ENCODE results near the gene FOXP1. TPM values are rescaled to one million over a fixed set of nuclear protein-coding genes. Genes with fewer than 3 reads are reported as not detected.

The FOXP1 gene
- total and polyA plus RNA-seq, 2 of the 13 experiments (the other 11 are each of a cell fraction or from before 2014, with no cell fraction given) = 40.4 to 59.0 TPM

DNA sequence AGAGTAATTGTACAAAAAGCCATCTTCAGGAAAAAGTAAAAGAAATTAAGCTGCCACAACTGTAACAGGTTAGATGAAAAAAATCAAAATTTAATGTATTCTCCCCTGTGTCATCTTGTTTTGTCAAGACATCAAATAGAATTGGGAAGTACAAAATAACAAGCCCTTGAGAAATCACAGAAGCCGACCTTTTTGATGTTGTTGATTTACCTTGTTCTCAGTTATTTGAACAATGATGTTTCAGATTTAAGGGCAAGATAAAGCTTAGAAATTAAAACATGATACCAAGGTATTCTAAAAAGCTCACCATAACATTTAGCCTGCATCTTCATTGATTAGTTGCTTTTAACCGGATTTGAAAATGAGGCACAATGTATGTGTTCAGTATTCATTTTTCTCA is 523.0 kb downstream of the FOXP1 start (continued):
- TF ChIP-seq, protein P1, sequence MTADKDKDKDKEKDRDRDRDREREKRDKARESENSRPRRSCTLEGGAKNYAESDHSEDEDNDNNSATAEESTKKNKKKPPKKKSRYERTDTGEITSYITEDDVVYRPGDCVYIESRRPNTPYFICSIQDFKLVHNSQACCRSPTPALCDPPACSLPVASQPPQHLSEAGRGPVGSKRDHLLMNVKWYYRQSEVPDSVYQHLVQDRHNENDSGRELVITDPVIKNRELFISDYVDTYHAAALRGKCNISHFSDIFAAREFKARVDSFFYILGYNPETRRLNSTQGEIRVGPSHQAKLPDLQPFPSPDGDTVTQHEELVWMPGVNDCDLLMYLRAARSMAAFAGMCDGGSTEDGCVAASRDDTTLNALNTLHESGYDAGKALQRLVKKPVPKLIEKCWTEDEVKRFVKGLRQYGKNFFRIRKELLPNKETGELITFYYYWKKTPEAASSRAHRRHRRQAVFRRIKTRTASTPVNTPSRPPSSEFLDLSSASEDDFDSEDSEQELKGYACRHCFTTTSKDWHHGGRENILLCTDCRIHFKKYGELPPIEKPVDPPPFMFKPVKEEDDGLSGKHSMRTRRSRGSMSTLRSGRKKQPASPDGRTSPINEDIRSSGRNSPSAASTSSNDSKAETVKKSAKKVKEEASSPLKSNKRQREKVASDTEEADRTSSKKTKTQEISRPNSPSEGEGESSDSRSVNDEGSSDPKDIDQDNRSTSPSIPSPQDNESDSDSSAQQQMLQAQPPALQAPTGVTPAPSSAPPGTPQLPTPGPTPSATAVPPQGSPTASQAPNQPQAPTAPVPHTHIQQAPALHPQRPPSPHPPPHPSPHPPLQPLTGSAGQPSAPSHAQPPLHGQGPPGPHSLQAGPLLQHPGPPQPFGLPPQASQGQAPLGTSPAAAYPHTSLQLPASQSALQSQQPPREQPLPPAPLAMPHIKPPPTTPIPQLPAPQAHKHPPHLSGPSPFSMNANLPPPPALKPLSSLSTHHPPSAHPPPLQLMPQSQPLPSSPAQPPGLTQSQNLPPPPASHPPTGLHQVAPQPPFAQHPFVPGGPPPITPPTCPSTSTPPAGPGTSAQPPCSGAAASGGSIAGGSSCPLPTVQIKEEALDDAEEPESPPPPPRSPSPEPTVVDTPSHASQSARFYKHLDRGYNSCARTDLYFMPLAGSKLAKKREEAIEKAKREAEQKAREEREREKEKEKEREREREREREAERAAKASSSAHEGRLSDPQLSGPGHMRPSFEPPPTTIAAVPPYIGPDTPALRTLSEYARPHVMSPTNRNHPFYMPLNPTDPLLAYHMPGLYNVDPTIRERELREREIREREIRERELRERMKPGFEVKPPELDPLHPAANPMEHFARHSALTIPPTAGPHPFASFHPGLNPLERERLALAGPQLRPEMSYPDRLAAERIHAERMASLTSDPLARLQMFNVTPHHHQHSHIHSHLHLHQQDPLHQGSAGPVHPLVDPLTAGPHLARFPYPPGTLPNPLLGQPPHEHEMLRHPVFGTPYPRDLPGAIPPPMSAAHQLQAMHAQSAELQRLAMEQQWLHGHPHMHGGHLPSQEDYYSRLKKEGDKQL (CRISPR knock-in tag; IDR thresholded peaks at IDR 0.05; ENCODE audit: low read depth) = peak; percentile 84
- TF ChIP-seq, protein P2, sequence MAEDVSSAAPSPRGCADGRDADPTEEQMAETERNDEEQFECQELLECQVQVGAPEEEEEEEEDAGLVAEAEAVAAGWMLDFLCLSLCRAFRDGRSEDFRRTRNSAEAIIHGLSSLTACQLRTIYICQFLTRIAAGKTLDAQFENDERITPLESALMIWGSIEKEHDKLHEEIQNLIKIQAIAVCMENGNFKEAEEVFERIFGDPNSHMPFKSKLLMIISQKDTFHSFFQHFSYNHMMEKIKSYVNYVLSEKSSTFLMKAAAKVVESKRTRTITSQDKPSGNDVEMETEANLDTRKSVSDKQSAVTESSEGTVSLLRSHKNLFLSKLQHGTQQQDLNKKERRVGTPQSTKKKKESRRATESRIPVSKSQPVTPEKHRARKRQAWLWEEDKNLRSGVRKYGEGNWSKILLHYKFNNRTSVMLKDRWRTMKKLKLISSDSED (CRISPR knock-in tag; IDR thresholded peaks at IDR 0.05) = no peak
- TF ChIP-seq PHB2 (IDR thresholded peaks at IDR 0.05; ENCODE audit: partially characterized antibody) (no peak), ZNF883 (CRISPR knock-in tag; IDR thresholded peaks at IDR 0.05; ENCODE audit: not compliant biosample characterization) (no peak), REL (CRISPR knock-in tag; conservative IDR thresholded peaks at IDR 0.05) (no peak), POLR2AphosphoS5 (IDR thresholded peaks at IDR 0.05; ENCODE audit: low read depth, low read length) (no peak), CEBPB (IDR thresholded peaks at IDR 0.05; ENCODE audit: borderline replicate concordance, low read depth, low read length) (0 out of 2 replicates have a peak, but pooled peaks have one; percentile 1)
- TF ChIP-seq, protein P3, sequence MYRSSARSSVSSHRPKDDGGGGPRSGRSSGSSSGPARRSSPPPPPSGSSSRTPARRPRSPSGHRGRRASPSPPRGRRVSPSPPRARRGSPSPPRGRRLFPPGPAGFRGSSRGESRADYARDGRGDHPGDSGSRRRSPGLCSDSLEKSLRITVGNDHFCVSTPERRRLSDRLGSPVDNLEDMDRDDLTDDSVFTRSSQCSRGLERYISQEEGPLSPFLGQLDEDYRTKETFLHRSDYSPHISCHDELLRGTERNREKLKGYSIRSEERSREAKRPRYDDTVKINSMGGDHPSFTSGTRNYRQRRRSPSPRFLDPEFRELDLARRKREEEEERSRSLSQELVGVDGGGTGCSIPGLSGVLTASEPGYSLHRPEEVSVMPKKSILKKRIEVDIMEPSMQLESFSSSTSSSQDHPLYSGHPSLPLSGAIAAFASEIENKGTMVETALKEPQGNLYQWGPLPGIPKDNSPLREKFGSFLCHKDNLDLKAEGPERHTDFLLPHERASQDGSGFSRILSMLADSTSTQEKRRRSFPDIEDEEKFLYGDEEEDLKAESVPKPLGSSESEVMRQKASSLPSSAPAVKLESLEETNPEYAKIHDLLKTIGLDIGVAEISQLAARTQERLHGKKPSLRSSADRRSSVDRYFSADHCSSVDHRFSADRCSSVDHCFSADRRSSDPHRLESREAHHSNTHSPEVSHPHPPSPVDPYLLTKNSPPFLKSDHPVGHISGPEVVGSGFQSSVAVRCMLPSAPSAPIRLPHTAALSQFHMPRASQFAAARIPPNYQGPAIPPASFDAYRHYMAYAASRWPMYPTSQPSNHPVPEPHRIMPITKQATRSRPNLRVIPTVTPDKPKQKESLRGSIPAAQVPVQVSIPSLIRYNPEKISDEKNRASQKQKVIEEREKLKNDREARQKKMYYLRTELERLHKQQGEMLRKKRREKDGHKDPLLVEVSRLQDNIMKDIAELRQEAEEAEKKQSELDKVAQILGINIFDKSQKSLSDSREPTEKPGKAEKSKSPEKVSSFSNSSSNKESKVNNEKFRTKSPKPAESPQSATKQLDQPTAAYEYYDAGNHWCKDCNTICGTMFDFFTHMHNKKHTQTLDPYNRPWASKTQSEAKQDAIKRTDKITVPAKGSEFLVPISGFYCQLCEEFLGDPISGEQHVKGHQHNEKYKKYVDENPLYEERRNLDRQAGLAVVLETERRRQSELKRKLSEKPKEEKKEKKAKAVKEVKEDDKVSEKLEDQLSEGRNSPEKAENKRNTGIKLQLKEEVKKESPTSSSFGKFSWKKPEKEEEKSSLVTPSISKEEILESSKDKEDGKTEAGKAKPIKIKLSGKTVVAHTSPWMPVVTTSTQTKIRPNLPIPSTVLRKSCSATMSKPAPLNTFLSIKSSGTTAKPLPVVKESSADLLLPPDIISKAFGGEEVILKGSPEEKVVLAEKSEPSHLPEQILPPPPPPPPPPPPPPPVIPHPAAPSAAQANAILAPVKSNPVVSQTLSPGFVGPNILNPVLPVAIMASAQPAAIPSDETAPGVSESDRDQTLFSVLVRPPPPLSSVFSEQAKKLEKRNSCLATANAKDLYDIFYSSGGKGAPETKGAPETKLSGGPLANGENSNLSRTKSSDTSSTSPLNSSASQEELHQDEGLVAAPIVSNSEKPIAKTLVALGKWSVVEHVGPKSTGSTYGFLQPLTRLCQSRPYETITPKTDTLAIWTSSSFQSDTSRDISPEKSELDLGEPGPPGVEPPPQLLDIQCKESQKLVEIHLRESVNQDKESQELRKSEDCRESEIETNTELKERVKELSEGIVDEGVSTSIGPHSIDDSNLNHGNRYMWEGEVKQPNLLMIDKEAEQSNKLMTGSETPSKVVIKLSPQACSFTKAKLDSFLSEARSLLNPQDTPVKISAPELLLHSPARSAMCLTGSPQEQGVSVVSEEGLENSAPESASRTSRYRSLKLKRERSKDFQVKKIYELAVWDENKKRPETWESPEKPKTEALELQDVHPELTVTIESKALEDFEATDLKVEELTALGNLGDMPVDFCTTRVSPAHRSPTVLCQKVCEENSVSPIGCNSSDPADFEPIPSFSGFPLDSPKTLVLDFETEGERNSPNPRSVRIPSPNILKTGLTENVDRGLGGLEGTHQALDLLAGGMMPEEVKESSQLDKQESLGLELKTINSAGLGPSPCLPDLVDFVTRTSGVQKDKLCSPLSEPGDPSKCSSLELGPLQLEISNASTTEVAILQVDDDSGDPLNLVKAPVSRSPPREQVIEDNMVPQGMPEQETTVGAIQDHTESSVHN (CRISPR knock-in tag; IDR thresholded peaks at IDR 0.05) = no peak
- TF ChIP-seq, protein P4, sequence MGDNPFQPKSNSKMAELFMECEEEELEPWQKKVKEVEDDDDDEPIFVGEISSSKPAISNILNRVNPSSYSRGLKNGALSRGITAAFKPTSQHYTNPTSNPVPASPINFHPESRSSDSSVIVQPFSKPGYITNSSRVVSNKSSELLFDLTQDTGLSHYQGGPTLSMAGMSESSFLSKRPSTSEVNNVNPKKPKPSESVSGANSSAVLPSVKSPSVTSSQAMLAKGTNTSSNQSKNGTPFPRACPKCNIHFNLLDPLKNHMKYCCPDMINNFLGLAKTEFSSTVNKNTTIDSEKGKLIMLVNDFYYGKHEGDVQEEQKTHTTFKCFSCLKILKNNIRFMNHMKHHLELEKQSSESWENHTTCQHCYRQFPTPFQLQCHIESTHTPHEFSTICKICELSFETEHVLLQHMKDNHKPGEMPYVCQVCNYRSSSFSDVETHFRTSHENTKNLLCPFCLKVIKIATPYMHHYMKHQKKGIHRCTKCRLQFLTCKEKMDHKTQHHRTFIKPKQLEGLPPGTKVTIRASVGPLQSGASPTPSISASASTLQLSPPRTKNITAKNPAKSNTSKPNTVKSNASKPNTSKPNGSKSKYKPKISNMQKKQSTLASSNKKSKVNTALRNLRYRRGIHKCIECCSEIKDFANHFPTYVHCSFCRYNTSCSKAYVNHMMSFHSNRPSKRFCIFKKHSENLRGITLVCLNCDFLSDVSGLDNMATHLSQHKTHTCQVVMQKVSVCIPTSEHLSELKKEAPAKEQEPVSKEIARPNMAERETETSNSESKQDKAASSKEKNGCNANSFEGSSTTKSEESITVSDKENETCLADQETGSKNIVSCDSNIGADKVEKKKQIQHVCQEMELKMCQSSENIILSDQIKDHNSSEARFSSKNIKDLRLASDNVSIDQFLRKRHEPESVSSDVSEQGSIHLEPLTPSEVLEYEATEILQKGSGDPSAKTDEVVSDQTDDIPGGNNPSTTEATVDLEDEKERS (CRISPR knock-in tag; IDR thresholded peaks at IDR 0.05) = no peak
